Skin of body (tissue), 2 donors: ENCODE results near the gene HNRNPA0. TPM values are rescaled to one million over a fixed set of nuclear protein-coding genes. Genes with fewer than 3 reads are reported as not detected.
"Not testable (repeated sequence)": the region's sequence is repeated elsewhere in the genome, so short reads cannot be mapped to it uniquely, and the experiment has no call there.

Experiments used
- DNase-seq: peaks from one replicate; lab custom pipeline; 2025; lab: John Stamatoyannopoulos, UW
- total RNA-seq: library from RNA; depleted of rRNA; stranded (reverse); fragments of >200 nt; gene quantifications from one replicate; pipeline ENCODE4 v1.2.3, GENCODE V29; 2014

HNRNPA0 gene
- total RNA-seq: 17.8 TPM

- DNase-seq: peak; percentile 99
Measured at GRCh38 chr5:137754188-137754960, at the start of gene HNRNPA0. Gene HNRNPA0 (minus strand): TSS chr5:137754363. CDS start chr5:137754066, 297 bp downstream.

GRCh38 chr5:137802282-137803210 is 48.4 kb upstream of the HNRNPA0 start:
- DNase-seq: no peak

- no peak for DNase-seq
Measured at GRCh38 chr5:137800700-137801411, 46.7 kb upstream of the HNRNPA0 start.

- DNase-seq: no peak
Measured at GRCh38 chr5:137796279-137796678, 42.1 kb upstream of the HNRNPA0 start.

GRCh38 chr5:137794863-137795262 is 40.7 kb upstream of the HNRNPA0 start:
- DNase-seq: no peak

GRCh38 chr5:137792303-137792702 is 38.1 kb upstream of the HNRNPA0 start:
- no peak for DNase-seq

- DNase-seq: no peak
Measured at GRCh38 chr5:137791799-137792198, 37.6 kb upstream of the HNRNPA0 start.

GRCh38 chr5:137791387-137791786 is 37.2 kb upstream of the HNRNPA0 start:
- DNase-seq: no peak

- DNase-seq: not testable (repeated sequence)
Measured at GRCh38 chr5:137788560-137788959, 34.4 kb upstream of the HNRNPA0 start.

- no peak for DNase-seq
Measured at GRCh38 chr5:137782984-137783536, 28.9 kb upstream of the HNRNPA0 start.

GRCh38 chr5:137782055-137782454 is 27.9 kb upstream of the HNRNPA0 start:
- DNase-seq: no peak

- peak; percentile 2 for DNase-seq
Measured at GRCh38 chr5:137778772-137779564, 24.8 kb upstream of the HNRNPA0 start.

- not testable (repeated sequence) for DNase-seq
Measured at GRCh38 chr5:137767937-137768336, 13.8 kb upstream of the HNRNPA0 start.

- no peak for DNase-seq
Measured at GRCh38 chr5:137761566-137761965, 7.4 kb upstream of the HNRNPA0 start.

- DNase-seq: no peak
Measured at GRCh38 chr5:137760719-137761516, 6.8 kb upstream of the HNRNPA0 start.

GRCh38 chr5:137760294-137760693 is 6.1 kb upstream of the HNRNPA0 start:
- no peak for DNase-seq

GRCh38 chr5:137758715-137759306 is 4.6 kb upstream of the HNRNPA0 start:
- DNase-seq: no peak

- DNase-seq: no peak
Measured at GRCh38 chr5:137758121-137758520, 4.0 kb upstream of the HNRNPA0 start.

GRCh38 chr5:137757634-137758033 is 3.5 kb upstream of the HNRNPA0 start:
- no peak for DNase-seq
